Lower lobe of right lung (tissue), 2 donors: Measurements from ENCODE around the gene PDE6H. TPM values are rescaled to one million over a fixed set of nuclear protein-coding genes. Genes with fewer than 3 reads are reported as not detected.

Source experiments
- ATAC-seq, 2 donors: fragments of 200-7000 bp; cut with Tn5 transposase; one replicate each; pipeline ENCODE4 v1.9.1; 2020 to 2022; ENCODE audit warnings: mild to moderate bottlenecking in 2 of 2, moderate library complexity in 2 of 2
- DNase-seq: peaks from one replicate; pipeline ENCODE4 v3.0.0-alpha.2; 2020
- H3K27ac ChIP-seq: fragments of 200-600 bp; one replicate; pipeline ENCODE4 v1.8.0; 2022
- H3K27me3 ChIP-seq: fragments of 200-600 bp; one replicate; pipeline ENCODE4 v1.8.0; 2022; ENCODE audit warnings: low read depth
- H3K36me3 ChIP-seq: fragments of 200-600 bp; one replicate; pipeline ENCODE4 v1.8.0; 2022; ENCODE audit warnings: mild to moderate bottlenecking
- H3K4me1 ChIP-seq: fragments of 200-600 bp; one replicate; pipeline ENCODE4 v1.8.0; 2022
- H3K4me3 ChIP-seq: fragments of 200-600 bp; one replicate; pipeline ENCODE4 v1.8.0; 2022; ENCODE audit warnings: mild to moderate bottlenecking
- H3K9me3 ChIP-seq: fragments of 200-600 bp; one replicate; pipeline ENCODE4 v1.8.0; 2022
- intact Hi-C: fragments of 100-400 bp; cut with DNase I; formaldehyde crosslinking; loops from one replicate; pipeline ENCODE4 v1.11.0; 2022
- total RNA-seq: library from RNA; stranded (reverse); fragmentation: NEBNext Ultra II Directional; extraction: Animal tissue kit (Norgen Biotek cat#: 25700); gene quantifications from one replicate; pipeline ENCODE4 v1.2.1, GENCODE V29; 2021
- TF ChIP-seq, protein P1 (sequence below): fragments of 200-600 bp; IDR thresholded peaks from one replicate; pipeline ENCODE4 v1.8.0; 2022; ENCODE audit warnings: antibody characterized with exemption, mild to moderate bottlenecking
- donor health status: DM: no; HTN: yes; CAD: no; lungs with severe emphysema.

PDE6H gene
- total RNA-seq, 1 donor from 2014 or later, result 0.53 TPM

DNA sequence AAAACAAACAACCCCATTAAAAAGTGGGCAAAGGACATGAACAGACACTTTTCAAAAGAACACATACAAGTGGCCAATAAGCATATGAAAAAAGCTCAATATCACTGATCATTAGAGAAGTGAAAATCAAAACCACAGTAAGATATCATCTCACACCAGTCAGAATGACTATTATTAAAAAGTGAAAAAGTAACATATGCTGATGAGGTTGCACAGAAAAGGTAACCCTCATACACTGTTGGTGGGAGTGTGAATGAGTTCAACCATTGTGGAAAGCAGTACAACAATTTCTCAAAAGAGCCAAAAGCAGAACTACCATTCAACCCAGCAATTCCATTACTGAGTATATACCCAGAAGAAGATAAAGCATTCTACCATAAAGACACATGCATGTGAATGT lies 18.2 kb downstream of the PDE6H start:
- no peak for ATAC-seq
- no peak overlapping the region for H3K27ac ChIP-seq
- intact Hi-C loops, result no loop called here
- DNase-seq, result no peak
- no peaks in the 10 kb centered on the region for H3K36me3 ChIP-seq
- H3K4me1 ChIP-seq, result peaks cover 16% of the 10 kb centered on the region
- H3K9me3 ChIP-seq, result no peaks in the 10 kb centered on the region
- H3K4me3 ChIP-seq, result no peak overlapping the region
- H3K27me3 ChIP-seq, result no peaks in the 10 kb centered on the region
- TF ChIP-seq, protein P1, sequence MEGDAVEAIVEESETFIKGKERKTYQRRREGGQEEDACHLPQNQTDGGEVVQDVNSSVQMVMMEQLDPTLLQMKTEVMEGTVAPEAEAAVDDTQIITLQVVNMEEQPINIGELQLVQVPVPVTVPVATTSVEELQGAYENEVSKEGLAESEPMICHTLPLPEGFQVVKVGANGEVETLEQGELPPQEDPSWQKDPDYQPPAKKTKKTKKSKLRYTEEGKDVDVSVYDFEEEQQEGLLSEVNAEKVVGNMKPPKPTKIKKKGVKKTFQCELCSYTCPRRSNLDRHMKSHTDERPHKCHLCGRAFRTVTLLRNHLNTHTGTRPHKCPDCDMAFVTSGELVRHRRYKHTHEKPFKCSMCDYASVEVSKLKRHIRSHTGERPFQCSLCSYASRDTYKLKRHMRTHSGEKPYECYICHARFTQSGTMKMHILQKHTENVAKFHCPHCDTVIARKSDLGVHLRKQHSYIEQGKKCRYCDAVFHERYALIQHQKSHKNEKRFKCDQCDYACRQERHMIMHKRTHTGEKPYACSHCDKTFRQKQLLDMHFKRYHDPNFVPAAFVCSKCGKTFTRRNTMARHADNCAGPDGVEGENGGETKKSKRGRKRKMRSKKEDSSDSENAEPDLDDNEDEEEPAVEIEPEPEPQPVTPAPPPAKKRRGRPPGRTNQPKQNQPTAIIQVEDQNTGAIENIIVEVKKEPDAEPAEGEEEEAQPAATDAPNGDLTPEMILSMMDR, result no peak

DNA sequence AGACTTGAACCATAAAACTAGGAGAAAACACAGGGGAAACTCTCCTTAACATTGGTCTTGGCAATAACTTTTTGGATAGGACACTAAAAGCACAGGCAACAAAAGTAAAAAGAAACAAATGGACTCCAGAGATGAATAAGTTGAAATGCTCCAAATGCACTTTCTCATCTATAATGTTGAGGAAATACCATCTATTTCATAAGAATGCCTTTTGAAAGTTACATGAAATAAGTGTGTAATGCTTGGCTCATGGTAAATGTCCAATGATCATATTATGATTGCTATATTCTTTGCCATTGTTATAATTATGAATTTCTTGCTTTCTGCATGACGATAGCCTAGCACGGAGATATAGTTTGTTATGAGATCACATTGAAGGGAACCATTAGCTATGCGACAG lies 19.8 kb downstream of the PDE6H start:
- H3K4me1 ChIP-seq, result peaks cover 16% of the 10 kb centered on the region
- H3K27ac ChIP-seq, result no peak overlapping the region
- intact Hi-C loops, result no loop called here
- H3K36me3 ChIP-seq, result no peaks in the 10 kb centered on the region
- H3K9me3 ChIP-seq, result no peaks in the 10 kb centered on the region
- H3K27me3 ChIP-seq, result no peaks in the 10 kb centered on the region
- no peak for DNase-seq
- TF ChIP-seq, protein P1, result no peak
- H3K4me3 ChIP-seq, result no peak overlapping the region
- ATAC-seq, result no peak

DNA sequence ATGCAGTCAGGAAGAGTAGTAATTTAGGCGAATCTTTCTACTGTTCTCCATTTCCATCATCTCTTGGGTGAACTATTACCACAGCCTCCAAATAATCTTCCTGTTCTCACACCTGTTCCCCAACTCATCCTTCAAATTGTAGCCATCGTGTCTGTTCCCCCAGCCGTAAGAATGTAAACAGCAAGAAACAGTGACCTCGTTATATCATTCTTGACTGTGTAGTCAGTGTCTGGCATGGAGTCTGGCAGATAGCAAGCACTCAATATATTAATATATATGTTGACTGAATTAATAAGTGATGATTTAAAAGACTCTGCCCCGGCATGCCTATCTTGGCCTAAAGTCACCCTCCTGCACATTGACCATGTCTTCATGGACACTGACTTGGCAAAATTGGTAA lies 20.3 kb downstream of the PDE6H start:
- H3K4me3 ChIP-seq, result no peak overlapping the region
- H3K4me1 ChIP-seq, result peaks cover 16% of the 10 kb centered on the region
- ATAC-seq, result no peak
- no peaks in the 10 kb centered on the region for H3K36me3 ChIP-seq
- DNase-seq, result no peak
- H3K27ac ChIP-seq, result no peak overlapping the region
- intact Hi-C loops, result no loop called here
- H3K9me3 ChIP-seq, result no peaks in the 10 kb centered on the region
- TF ChIP-seq, protein P1, result no peak
- H3K27me3 ChIP-seq, result no peaks in the 10 kb centered on the region

DNA sequence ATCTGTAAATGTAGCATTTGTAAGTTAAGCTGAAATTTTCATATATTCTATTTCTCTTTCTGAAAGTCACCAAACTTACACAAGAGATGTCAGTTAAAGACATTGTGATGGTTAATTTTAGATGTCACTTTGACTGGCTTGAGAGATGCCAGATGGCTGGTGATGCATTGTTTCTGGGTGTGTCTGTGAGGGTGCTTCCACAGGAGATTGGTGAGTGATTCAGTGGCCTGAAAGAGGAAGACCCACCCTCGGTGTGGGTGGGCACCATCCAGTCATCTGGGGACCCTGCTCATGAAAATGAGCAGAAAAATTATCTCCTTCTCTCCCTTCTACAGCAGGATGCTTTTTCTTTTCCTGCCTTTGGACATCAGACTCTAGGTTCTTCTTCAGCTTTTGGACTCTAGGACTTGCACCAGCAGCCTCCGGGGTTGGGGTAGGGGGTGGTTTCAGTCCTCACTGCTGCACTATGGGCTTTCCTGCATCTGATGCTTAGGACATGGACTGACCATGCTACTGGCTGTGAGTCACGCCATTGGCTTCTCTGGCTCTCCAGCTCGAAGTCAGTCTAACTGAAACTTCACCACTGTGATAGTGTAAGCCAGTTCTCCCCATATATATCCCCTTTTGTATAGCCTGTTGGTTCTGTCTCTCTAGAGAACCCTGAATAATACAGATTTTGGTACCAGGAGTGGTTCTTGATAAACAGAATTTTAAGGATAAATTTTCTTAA lies 20.9 kb downstream of the PDE6H start:
- TF ChIP-seq, protein P1, result no peak
- peak; percentile 25 to 38 for ATAC-seq
- Histone ChIP-seq H3K27ac (no peak overlapping the region), H3K36me3 (no peaks in the 10 kb centered on the region), H3K4me3 (no peak overlapping the region), H3K27me3 (no peaks in the 10 kb centered on the region), H3K9me3 (no peaks in the 10 kb centered on the region), H3K4me1 (peaks cover 16% of the 10 kb centered on the region)
- intact Hi-C loops, result no loop called here
- no peak for DNase-seq

DNA sequence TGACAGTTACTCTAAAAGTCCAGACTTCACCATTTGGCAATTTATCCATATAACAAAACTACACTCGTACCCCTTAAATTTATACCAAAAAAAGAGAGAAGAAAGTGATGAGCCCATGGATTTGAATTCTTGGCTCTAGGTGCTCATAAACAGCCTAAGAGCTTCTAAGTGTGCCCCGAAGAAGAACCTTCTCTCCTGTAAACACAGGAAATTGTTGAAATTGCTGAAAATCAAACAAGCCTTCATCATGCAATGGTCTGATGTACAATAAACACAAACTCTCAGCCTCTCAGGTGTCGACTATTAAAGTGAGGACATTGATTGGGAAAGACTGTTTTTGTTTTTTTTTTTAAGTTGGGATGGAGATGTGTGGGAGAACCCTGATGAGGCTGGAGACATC lies 21.8 kb downstream of the PDE6H start:
- Histone ChIP-seq H3K36me3 (no peaks in the 10 kb centered on the region), H3K4me1 (peaks cover 16% of the 10 kb centered on the region), H3K9me3 (no peaks in the 10 kb centered on the region), H3K27ac (no peak overlapping the region), H3K27me3 (no peaks in the 10 kb centered on the region), H3K4me3 (no peak overlapping the region)
- DNase-seq, result no peak
- intact Hi-C loops, result loop anchor here (5.0 kb wide), 1 partner anchor 147 kb away; no protein-coding TSS in a partner anchor
- ATAC-seq, result peak in 1 of 2 donors; percentile 55
- TF ChIP-seq, protein P1, result no peak
